Activated B cell treated with CpG ODN at 0.5 μM for 24 hours (primary cell): ENCODE data around the gene NME3. TPM values are rescaled to one million over a fixed set of nuclear protein-coding genes. Genes with fewer than 3 reads are reported as not detected.

Experiments
- ATAC-seq: fragments of 200-7000 bp; cut with Tn5 transposase; one replicate; pipeline ENCODE4 v1.10.0; 2021; ENCODE audit warnings: low read depth, mild to moderate bottlenecking, moderate library complexity
- CTCF ChIA-PET: fragments of 350-600 bp; sonication (Branson Sonifier 250); formaldehyde crosslinking; loops from one replicate; lab custom pipeline; 2021; ENCODE audit warnings: antibody characterized with exemption; lab: Charles Lee
- POLR2A ChIA-PET: fragments of 350-600 bp; sonication (Branson Sonifier 250); formaldehyde crosslinking; loops from one replicate; lab custom pipeline; 2021; ENCODE audit warnings: antibody characterized with exemption; lab: Charles Lee
- DNase-seq: peaks from one replicate; pipeline ENCODE4 v3.0.0; 2022
- H3K27ac Mint-ChIP-seq: one replicate; pipeline ENCODE4 v1.8.0; 2020; ENCODE audit warnings: mixed read lengths
- H3K27me3 Mint-ChIP-seq: one replicate; pipeline ENCODE4 v1.8.0; 2021; ENCODE audit warnings: mixed read lengths
- H3K36me3 Mint-ChIP-seq: one replicate; pipeline ENCODE4 v1.8.0; 2021; ENCODE audit warnings: low read depth, mixed read lengths
- H3K4me1 Mint-ChIP-seq: one replicate; pipeline ENCODE4 v1.8.0; 2021; ENCODE audit warnings: mixed read lengths
- H3K4me3 Mint-ChIP-seq: one replicate; pipeline ENCODE4 v1.8.0; 2020; ENCODE audit warnings: mild to moderate bottlenecking, mixed read lengths
- H3K9me3 Mint-ChIP-seq: one replicate; pipeline ENCODE4 v1.8.0; 2020; ENCODE audit warnings: mixed read lengths
- CTCF ChIP-seq: fragments of 200-600 bp; IDR thresholded peaks from one replicate; pipeline ENCODE4 v1.8.0; 2022; ENCODE audit warnings: antibody characterized with exemption, mild to moderate bottlenecking
- intact Hi-C: fragments of 100-400 bp; cut with micrococcal nuclease; formaldehyde crosslinking; loops from one replicate; pipeline ENCODE4 v1.15.1; 2024
- total RNA-seq: library from RNA; stranded (reverse); gene quantifications from 2 replicates; pipeline ENCODE4 v1.2.3, GENCODE V29; 2022

NME3 gene
- total RNA-seq, 1 donor from 2014 or later: 57.8 TPM

DNA sequence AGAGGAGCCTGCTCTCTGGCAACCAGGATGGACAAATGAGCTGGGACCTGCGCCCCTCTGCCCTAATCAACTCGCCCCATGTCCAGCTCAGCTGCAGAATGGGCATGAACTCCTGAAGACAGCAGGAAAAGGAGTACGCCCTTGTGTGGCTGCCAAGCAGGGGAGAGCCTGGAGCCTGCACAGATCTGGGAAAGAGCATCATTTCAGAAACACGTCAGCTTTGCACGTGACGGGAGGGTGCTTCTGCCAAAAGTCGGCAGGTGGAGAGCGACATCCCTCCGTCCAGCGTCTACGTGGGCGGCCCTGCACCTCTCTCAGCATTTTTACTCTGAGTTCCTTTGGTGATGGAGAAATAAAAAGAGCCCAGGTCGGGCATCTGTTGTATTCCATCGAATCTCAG lies 18.5 kb downstream of the NME3 start:
- Mint-ChIP-seq H3K27me3 (no peaks in the 10 kb centered on the region), H3K4me3 (no peak overlapping the region), H3K36me3 (peaks cover 70% of the 10 kb centered on the region), H3K4me1 (no peaks in the 10 kb centered on the region), H3K9me3 (no peaks in the 10 kb centered on the region), H3K27ac (no peak overlapping the region)
- intact Hi-C loops: no loop called here
- POLR2A ChIA-PET: no interaction called here
- DNase-seq: no peak
- CTCF ChIA-PET: no interaction called here
- TF ChIP-seq CTCF: no peak
- ATAC-seq: no peak

DNA sequence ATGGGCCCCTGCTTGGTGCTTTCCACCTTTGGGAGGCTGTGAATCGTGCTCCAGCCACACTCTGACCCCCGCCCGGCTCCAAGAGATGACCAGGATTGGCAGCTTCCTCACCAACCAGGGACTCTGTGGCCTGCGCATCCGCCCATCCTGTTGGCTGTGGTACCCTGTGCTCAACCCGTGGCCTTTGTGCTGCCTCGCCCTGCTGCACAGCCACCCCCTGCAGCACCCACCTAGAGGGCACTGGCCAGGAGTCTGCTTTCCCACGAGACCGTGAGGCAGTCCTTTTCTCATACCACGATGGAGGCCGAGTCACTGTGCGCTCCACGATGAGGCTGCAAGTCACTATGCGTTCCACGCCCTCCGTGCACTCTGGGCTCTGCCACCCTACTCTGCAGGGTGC lies 19.4 kb downstream of the NME3 start:
- Mint-ChIP-seq H3K36me3 (peaks cover 72% of the 10 kb centered on the region), H3K27me3 (no peaks in the 10 kb centered on the region), H3K4me3 (no peak overlapping the region), H3K9me3 (no peaks in the 10 kb centered on the region), H3K4me1 (no peaks in the 10 kb centered on the region), H3K27ac (no peak overlapping the region)
- intact Hi-C loops: no loop called here
- no peak for DNase-seq
- CTCF ChIA-PET: no interaction called here
- POLR2A ChIA-PET: interaction anchor here (0.6 kb wide), 1 partner anchor 48 kb away, joined by 3 read pairs; no protein-coding TSS in a partner anchor
- ATAC-seq: no peak
- TF ChIP-seq CTCF: no peak

- H3K9me3 Mint-ChIP-seq: no peaks in the 10 kb centered on the region
- no peaks in the 10 kb centered on the region for H3K4me1 Mint-ChIP-seq
- intact Hi-C loops: no loop called here
- no peaks in the 10 kb centered on the region for H3K27me3 Mint-ChIP-seq
- peaks cover 76% of the 10 kb centered on the region for H3K36me3 Mint-ChIP-seq
- POLR2A ChIA-PET: interaction anchor here (0.7 to 1.0 kb wide), 2 partner anchors 22 to 502 kb away, joined by 3 to 4 read pairs; partner anchors contain the start of gene ECI1
- H3K4me3 Mint-ChIP-seq: no peak overlapping the region
- ATAC-seq (no peak), DNase-seq (no peak)
- CTCF ChIA-PET: no interaction called here
- no peak overlapping the region for H3K27ac Mint-ChIP-seq
- TF ChIP-seq CTCF: no peak
Observed at GRCh38 chr16:1749152-1750117, 21.9 kb downstream of the NME3 start.

- CTCF ChIA-PET: no interaction called here
- intact Hi-C loops: no loop called here
- peaks cover 79% of the 10 kb centered on the region for H3K36me3 Mint-ChIP-seq
Observed at GRCh38 chr16:1747934-1748333, 23.4 kb downstream of the NME3 start.

More at GRCh38 chr16:1747934-1748333, 23.4 kb downstream of the NME3 start:
- DNase-seq (no peak), ATAC-seq (no peak)
- Mint-ChIP-seq H3K4me1 (no peaks in the 10 kb centered on the region), H3K27ac (no peak overlapping the region), H3K4me3 (no peak overlapping the region), H3K27me3 (no peaks in the 10 kb centered on the region), H3K9me3 (no peaks in the 10 kb centered on the region)
- POLR2A ChIA-PET: no interaction called here
- no peak for TF ChIP-seq CTCF
